Germinal center (tissue), 1 donor: ENCODE data around the gene TBL2.
"Not testable (repeated sequence)": the region's sequence is repeated elsewhere in the genome, so short reads cannot be mapped to it uniquely, and the experiment has no call there.

Source experiments
- DNase-seq: peaks from one replicate; pipeline ENCODE4 v3.0.0; 2012; ENCODE audit warnings: mixed read lengths, low spot score

The TBL2 gene

DNA sequence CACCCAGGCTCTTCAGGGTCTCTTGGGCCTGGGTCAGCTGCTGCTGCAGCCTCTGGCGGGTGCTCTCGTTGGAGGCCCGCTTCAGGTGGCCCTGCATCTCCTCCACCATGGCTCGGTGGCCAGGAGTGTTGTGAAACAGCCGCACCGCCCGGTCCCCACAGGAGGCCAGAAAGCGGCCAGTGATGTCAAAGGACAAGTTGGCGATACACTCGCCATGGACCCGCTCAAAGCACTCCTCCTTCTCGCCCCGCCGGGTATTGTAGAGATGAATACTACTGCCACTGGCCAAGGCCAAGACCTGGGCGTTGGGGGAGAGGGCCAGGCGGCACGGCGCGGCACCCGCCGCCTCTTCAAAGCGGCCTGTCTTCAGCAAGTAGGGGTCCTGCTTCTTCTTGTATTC, 7.9 kb downstream of the TBL2 start:
- no peak for DNase-seq

DNA sequence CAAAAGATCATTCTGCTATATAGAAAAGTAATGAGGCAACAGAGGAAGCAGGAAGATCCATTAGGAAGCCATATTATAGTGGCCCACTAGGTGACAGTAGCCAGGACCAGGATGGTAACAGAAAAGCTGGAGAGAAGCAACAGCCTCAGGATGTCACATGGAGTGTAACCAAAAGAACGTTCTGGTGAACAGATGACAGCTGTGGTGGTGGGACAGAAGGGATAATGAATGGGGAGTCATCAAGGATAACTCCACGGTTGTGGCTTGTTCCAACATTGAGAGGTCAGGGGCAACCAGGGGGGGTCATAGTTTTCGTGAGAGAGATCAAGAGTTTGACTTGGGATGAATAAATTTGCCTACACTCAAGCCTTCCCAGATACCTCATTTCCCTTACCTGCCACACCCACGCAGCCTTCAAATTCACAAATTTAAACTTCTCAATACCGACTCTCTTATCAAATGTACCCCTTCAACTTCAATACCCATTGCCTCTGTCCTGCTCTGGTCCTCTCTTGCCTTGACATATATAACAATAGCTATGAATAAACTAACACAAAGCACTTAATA, 9.3 kb downstream of the TBL2 start:
- DNase-seq = no peak

GRCh38 chr7:73567846-73568685, 10.3 kb downstream of the TBL2 start:
- no peak for DNase-seq

DNA sequence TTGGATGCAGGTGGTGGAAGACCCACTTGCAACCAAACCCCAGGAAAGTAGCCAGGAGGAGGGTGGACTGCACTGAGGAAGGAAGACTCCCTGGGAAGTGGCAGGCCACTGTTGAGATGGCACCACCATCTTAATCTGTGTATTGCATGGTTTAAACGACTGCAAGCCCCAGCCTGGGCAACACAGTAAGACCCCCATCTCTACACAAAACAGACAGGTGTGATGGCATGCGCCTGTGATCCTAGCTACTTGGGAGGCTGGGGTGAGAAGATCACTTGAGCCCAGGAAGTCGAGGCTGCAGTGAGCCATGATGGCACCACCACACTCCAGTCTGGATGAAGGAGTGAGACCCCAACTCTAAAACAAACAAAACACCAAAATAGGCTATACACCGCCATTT, 11.2 kb downstream of the TBL2 start:
- DNase-seq = no peak

- not testable (repeated sequence) for DNase-seq
Observed at GRCh38 chr7:73566431-73566830, 11.9 kb downstream of the TBL2 start.

DNA sequence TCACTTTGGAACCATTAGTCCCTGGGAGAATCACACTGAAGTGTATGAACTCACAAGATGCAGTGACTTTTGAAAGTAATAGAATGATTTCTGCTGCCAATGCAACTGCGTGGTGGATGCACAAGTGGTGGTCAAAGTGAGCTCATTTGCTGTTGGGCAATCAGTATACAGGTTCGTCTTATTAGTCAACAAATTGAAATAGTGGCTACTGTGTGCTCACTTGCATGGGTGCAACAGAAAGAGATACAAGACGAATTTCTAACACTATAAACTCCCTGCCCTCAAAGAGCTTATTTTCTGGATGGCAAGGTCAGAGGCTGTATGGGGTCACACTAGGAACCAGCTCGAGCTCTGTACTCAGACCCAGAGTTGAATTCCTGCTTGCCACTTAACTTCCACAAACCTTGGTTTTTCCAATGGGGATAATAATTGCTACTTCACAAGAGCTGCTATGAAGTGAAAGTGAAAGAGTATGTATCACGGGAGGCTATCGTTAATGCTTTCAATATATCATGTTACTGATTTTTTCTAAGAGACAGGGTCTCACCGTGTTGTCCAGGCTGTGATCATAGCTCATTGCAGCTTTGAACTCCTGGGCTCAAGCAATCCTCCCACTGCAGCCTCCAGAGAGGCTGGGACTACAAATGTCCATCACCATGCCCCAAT, 12.6 kb downstream of the TBL2 start:
- DNase-seq = no peak

DNA sequence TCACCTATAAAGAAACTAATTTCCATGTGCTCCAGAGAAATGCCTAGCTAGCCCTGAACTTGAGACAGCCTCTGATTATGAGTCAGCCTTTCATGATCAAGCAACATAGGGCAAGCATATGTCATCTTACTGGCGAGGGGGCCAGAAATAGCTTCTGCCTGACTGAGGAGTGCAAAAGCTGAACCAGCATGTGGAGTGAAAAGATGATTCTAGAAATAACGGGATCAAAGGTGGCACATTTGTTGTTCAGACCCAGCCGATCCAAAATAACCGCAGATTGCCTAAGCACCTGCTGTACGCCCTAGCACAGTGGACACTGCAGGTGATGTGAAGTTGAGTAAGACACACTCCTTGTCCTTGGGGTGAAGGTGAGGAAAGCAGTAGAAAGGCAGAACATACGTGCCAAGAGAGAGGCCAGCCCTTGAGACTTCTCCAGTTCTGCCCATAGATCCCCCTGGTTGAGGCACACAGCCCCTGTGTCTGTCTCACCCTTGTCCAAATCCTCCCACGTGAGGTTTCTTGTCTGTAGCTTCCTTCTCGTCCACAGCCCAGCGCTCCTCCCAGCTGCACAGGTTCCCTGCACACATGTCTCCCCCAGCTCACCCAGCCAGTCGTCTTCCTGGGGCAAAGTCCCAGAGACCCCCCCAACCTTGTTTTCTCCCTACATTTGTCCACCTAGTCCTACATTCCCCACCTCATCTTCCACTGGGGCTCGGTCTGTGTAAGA, 18.1 kb downstream of the TBL2 start:
- DNase-seq = no peak

DNA sequence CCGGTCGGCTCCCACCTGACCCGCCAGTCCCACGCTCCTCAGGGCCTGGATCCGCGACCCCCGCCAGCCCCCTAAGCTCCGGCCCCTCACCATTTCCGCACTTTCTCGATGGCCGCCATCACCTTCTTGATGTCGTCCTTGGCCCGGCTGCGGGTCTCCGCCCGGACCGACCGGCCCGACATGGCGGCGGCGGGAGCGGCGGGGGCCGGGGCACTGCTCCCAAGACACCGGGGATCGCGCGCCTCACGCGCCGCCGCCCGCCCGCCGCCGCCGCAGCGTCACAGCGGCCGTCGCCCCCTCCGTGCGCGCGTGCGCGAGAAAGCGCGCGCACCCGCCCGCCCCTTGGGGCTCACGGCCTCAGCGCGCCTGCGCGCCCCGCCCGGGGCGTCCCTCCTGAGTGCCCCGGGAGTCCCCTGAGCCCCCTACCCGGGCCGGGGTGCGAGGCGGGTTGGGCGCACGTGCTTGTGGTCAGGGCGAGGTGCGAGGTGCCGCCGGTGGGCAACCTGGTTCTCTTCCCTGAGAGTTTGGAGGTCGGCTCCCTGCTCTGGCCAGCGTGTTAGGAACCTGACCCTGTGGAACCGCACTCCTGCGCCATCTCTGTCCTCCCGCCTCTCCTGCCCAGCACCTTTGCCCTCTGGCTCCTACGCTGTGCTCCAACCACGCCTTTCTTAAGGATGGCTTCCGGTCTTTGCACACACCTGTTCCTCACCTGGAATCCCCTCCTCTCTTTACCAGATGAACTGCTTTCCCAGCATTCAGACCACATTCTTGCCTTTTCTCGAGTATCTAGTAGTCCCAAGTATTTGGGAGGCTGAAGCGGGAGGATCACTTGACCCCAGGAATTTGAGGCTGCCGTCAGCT, 20.8 kb downstream of the TBL2 start, which contains the start of gene BCL7B:
Gene BCL7B, minus strand, starts transcription at position 294 of the 861 bp plus-strand sequence. Its CDS starts 112 bp downstream, at position 182.
- peak; percentile 98 for DNase-seq

GRCh38 chr7:73557108-73557396, 21.3 kb downstream of the TBL2 start:
- peak; percentile 98 for DNase-seq

DNA sequence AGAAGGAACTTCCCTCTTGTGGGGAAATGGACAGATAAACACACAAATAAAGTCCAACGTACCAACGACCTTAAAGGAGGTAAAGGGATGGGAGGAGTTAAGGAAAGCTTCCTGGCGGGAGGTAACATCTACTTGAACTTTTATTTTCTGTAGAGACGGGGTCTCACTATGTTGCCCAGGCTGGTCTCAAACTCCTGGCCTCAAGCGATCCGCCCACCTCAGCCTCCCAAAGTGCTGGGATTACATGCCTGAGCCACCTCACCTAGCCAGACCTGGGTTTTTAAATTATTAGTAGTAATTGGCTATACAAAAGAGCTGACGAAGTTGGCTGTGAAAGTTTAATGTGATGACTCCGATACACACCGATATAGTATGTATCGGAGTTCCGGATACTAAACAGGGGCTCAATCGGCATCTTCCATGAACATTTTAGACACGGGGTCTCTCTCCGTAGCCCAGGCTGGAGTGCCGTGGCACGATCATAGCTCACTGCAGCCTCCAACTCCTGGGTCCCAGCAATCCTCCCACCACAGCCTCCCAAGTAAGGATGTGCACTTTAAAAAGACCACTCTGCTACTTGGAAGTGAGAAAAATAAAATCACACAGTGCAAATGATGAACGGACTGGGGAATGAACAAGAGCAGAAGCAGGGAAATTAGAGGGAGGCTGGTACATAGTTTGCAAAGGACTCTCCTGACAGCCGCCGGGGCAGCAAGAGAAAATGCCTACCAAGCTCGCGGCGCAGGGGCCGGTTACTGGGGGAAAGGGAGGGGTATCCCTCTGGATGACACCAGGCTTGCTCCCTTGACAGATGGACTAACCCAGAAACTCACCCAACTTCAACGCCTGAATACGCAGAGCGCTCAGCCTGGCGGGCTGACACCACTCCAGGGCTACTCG, 21.9 kb downstream of the TBL2 start:
- DNase-seq = no peak

GRCh38 chr7:73555411-73555982, 22.9 kb downstream of the TBL2 start:
- no peak for DNase-seq

DNA sequence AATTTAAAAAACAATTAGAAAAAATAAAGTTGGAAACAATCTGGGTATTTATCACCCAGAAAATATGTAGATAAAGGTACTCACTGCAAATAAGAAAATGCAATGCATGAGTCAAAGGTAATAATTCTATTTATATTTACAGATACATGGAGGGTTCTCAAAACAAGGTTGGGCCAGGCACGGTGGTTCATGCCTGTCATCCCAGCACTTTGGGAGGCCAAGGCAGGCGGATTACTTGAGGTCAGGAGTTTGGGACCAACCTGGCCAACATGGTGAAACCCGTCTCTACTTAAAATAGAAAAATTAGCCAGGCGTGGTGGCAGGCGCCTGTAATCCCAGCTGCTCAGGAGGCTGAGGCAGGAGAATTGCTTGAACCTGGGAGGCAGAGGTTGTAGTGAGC, 28.3 kb downstream of the TBL2 start:
- DNase-seq = not testable (repeated sequence)

- DNase-seq = no peak
Observed at GRCh38 chr7:73549176-73549575, 29.2 kb downstream of the TBL2 start.

GRCh38 chr7:73547841-73548240, 30.5 kb downstream of the TBL2 start:
- DNase-seq = no peak

DNA sequence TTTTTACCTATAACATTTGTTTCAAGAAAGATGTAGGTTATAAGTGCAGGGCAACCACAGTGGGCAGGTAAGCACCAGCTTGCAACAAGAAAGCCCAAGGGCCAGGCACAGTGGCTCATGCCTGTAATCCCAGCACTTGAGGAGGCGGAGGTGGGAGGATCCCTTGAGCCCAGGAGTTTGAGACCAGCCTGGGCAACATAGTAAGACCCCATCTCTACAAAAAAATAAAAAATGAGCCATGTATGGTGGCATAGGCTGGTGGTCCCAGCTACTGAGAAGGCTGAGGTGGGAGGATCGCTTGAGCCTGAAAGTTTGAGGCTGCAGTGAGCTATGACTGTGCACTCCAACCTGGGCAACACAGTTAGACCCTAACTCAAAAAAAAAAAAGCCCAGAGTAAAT, 33.7 kb downstream of the TBL2 start:
- no peak for DNase-seq

- DNase-seq = no peak
Observed at GRCh38 chr7:73541722-73542121, 36.7 kb downstream of the TBL2 start.

DNA sequence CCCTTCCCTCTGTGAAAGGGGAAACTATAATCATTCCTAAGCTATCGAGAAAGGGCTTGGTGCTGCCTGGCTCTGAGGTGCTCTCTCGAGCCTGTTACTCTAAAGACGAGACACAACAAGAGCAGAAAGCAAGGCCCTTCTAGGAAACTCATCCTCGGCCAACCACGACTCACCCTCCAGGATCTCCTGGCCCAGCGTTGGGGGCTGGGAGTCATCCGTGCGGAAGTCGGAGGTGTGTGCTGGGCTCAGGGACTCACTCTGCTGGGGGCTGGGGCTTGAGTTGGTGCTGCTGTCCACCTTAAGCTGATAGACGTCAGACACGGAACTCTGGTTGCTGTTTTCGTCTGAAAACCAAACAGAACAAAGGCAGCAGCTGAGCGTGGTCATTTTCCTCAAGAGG, 38.7 kb downstream of the TBL2 start:
- no peak for DNase-seq

GRCh38 chr7:73538510-73538909, 39.9 kb downstream of the TBL2 start:
- DNase-seq = not testable (repeated sequence)

- no peak for DNase-seq
Observed at GRCh38 chr7:73537051-73537450, 41.3 kb downstream of the TBL2 start.

DNA sequence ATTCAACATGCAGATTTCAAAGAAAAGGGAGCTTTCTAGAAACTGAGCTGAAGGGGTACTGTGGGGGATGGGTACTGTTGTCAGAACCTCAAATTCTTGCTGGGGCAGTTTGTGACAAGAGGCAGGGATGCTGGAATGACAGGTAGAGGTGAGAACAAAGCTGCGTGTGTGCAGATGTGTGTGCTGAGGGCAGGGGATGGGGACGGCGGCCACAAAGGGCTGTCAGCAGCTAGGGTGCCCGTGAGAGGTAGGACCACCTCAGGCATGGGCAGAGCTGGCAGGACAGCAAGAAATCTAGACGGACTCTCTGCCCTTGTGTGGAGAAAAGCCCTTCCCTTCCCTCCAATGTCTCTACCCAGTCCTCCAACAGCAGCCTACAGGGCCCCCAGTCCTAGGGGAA, 41.9 kb downstream of the TBL2 start:
- DNase-seq = no peak
